Endothelial cell of umbilical vein (primary cell): ENCODE results near the gene LMF2. TPM values are rescaled to one million over a fixed set of nuclear protein-coding genes. Genes with fewer than 3 reads are reported as not detected.

Experiments
- BruUV-seq: library from RNA; stranded (reverse); fragments of 400-500 nt; replicated peaks from 2 replicates; lab custom pipeline; 2021; lab: Mats Ljungman, UMichigan
- CTCF ChIA-PET: fragments of 300-600, 350-600 bp; sonication (Branson Sonifier 250); formaldehyde crosslinking; loops from one replicate; lab custom pipeline; 2021; ENCODE audit warnings: antibody characterized with exemption, inconsistent platforms; lab: Charles Lee
- POLR2A ChIA-PET: fragments of 300-600, 350-600 bp; sonication (Branson Sonifier 250); formaldehyde crosslinking; loops from one replicate; lab custom pipeline; 2021; ENCODE audit warnings: antibody characterized with exemption, inconsistent platforms; lab: Charles Lee
- DNase-seq: peaks from one replicate; pipeline ENCODE4 v3.0.0-alpha.2; 2011; ENCODE audit warnings: low read depth, low spot score
- FAIRE-seq: peaks from 2 replicates; lab custom pipeline; 2011; peaks lifted over from hg19 to GRCh38; lab: Jason Lieb, UNC
- H2AFZ ChIP-seq: 2 replicates; pipeline ENCODE4 v1.6.0; 2012; ENCODE audit warnings: low read depth, low read length, control low read depth, inconsistent platforms
- H3K27ac ChIP-seq: 2 replicates; pipeline ENCODE4 v1.5.1; 2011; ENCODE audit warnings: low read depth, mild to moderate bottlenecking, control low read depth, low read length, moderate library complexity; ENCODE audit not compliant: insufficient read depth
- H3K27me3 ChIP-seq, 2 experiments: 2 replicates each; pipeline versions ENCODE4 v1.6.0 to v1.6.1; 2011; ENCODE audit warnings: low read length in 2 of 2, mixed read lengths in 1 of 2; ENCODE audit not compliant: control insufficient read depth in 2 of 2, insufficient read depth in 2 of 2
- H3K36me3 ChIP-seq, 2 experiments: 2 replicates in 1 of 2; 3 replicates in 1 of 2; pipeline ENCODE4 v1.5.1; 2011; ENCODE audit warnings: low read length in 2 of 2, mild to moderate bottlenecking in 1 of 2, moderate library complexity in 1 of 2; ENCODE audit not compliant: control insufficient read depth in 2 of 2, insufficient read depth in 2 of 2; ENCODE audit errors: extremely low read depth in 1 of 2
- H3K4me1 ChIP-seq: 3 replicates; pipeline ENCODE4 v1.5.1; 2011; ENCODE audit warnings: mild to moderate bottlenecking, low read length; ENCODE audit not compliant: control insufficient read depth, insufficient read depth; ENCODE audit errors: extremely low read depth
- H3K4me2 ChIP-seq: 2 replicates; pipeline ENCODE4 v1.6.1; 2011; ENCODE audit warnings: low read length, control low read depth, mixed read lengths; ENCODE audit not compliant: insufficient read depth
- H3K4me3 ChIP-seq, 3 experiments: fragments of 200-600 bp in 1 of 3; sonication (generic), shearing (Covaris generic) in 1 of 3; replicated peaks in 1 of 3; 2 replicates each; pipeline ENCODE4 v1.5.1; 2011 to 2016; ENCODE audit warnings: control low read depth in 3 of 3, low read length in 3 of 3, mild to moderate bottlenecking in 2 of 3, inconsistent platforms in 1 of 3, low read depth in 1 of 3, moderate library complexity in 1 of 3; ENCODE audit not compliant: insufficient read depth in 1 of 3
- H3K79me2 ChIP-seq: 2 replicates; pipeline ENCODE4 v1.6.0; 2012; ENCODE audit warnings: low read length, inconsistent platforms; ENCODE audit not compliant: control insufficient read depth, insufficient read depth
- H3K9ac ChIP-seq: replicated peaks from 2 replicates; pipeline ENCODE3; 2011; ENCODE audit warnings: low read length, control low read depth; ENCODE audit not compliant: insufficient read depth; ENCODE audit errors: extremely low read depth
- H3K9me1 ChIP-seq: replicated peaks from 3 replicates; pipeline ENCODE4 v1.6.0; 2011; ENCODE audit warnings: mild to moderate bottlenecking, low read length; ENCODE audit not compliant: control insufficient read depth, insufficient read depth; ENCODE audit errors: extremely low read depth
- H3K9me3 ChIP-seq: replicated peaks from 2 replicates; pipeline ENCODE4 v1.5.1; 2012; ENCODE audit warnings: low read length, inconsistent platforms; ENCODE audit not compliant: control insufficient read depth, insufficient read depth
- H4K20me1 ChIP-seq: replicated peaks from 2 replicates; pipeline ENCODE3; 2011; ENCODE audit warnings: mild to moderate bottlenecking, low read length; ENCODE audit not compliant: control insufficient read depth, insufficient read depth; ENCODE audit errors: extremely low read depth
- EZH2 ChIP-seq: IDR thresholded peaks from 2 replicates; pipeline ENCODE4 v1.6.1; 2012; ENCODE audit warnings: borderline replicate concordance, low read depth, mild to moderate bottlenecking, moderate library complexity, low read length, inconsistent platforms; ENCODE audit not compliant: severe bottlenecking
- FOS ChIP-seq: IDR thresholded peaks from 2 replicates; pipeline ENCODE4 v1.6.1; 2011; ENCODE audit warnings: mild to moderate bottlenecking, low read length, moderate library complexity, borderline replicate concordance; ENCODE audit not compliant: insufficient read depth
- GATA2 ChIP-seq: IDR thresholded peaks from 2 replicates; pipeline ENCODE4 v1.7.0; 2011; ENCODE audit warnings: low read depth, mild to moderate bottlenecking, moderate library complexity, mixed read lengths, low read length; ENCODE audit not compliant: insufficient read length, insufficient read depth
- JUN ChIP-seq: IDR thresholded peaks from 2 replicates; pipeline ENCODE4 v1.6.1; 2011; ENCODE audit warnings: borderline replicate concordance, low read depth; ENCODE audit not compliant: insufficient read length, insufficient read depth
- MYC ChIP-seq: IDR thresholded peaks from one replicate; pipeline ENCODE4 v1.6.1; 2011; ENCODE audit warnings: mild to moderate bottlenecking, low read depth, low read length
- POLR2A ChIP-seq: IDR thresholded peaks from 2 replicates; pipeline ENCODE4 v1.6.1; 2012; ENCODE audit warnings: low read depth, mild to moderate bottlenecking, control low read depth, low read length
- POLR2AphosphoS5 ChIP-seq: IDR thresholded peaks from 2 replicates; pipeline ENCODE4 v1.6.1; 2012; ENCODE audit warnings: low read depth, mild to moderate bottlenecking, control low read depth, low read length, moderate library complexity; ENCODE audit not compliant: insufficient read depth
- dilution Hi-C: fragments of 300-500 bp; cut with MboI; formaldehyde crosslinking; loops from one replicate; pipeline ENCODE4 v1.15.0; 2019; ENCODE audit warnings: low sequenced_read_pairs; ENCODE audit not compliant: extremely low pct_ligation_motif_present
- intact Hi-C: fragments of 100-400 bp; cut with micrococcal nuclease; formaldehyde crosslinking; loops from one replicate; pipeline ENCODE4 v1.10.0; 2022
- polyA plus RNA-seq, 4 experiments: library from polyadenylated mRNA; depleted of rRNA in 3 of 4; stranded (reverse) in 3 of 4; unstranded in 1 of 4; fragments of >200 nt; gene quantifications; 2 replicates each; pipeline versions ENCODE4 v1.2.1 to v1.2.3, GENCODE V29; 2011 to 2012; ENCODE audit warnings: missing spikeins in 1 of 4
- total RNA-seq: library from RNA; stranded (reverse); gene quantifications from 2 replicates; pipeline ENCODE4 v1.2.3, GENCODE V29; 2021
- TF ChIP-seq, protein P1 (sequence below): IDR thresholded peaks from 2 replicates; pipeline ENCODE4 v1.6.1; 2011; ENCODE audit not compliant: insufficient read depth, insufficient read length
- TF ChIP-seq, protein P2 (sequence below), 2 donors: IDR thresholded peaks; 1 replicate in 1 of 2; 2 replicates in 1 of 2; pipeline ENCODE4 v1.5.1; 2011; ENCODE audit warnings: low read length in 2 of 2, mild to moderate bottlenecking in 2 of 2, moderate library complexity in 2 of 2, control low read depth in 1 of 2, inconsistent platforms in 1 of 2, low read depth in 1 of 2; ENCODE audit not compliant: insufficient read depth in 1 of 2; ENCODE audit errors: extremely low read depth in 1 of 2

Gene LMF2
- total and polyA plus RNA-seq, 2 donors (not counting 3 experiments of a cell fraction or from before 2014, with no cell fraction given) = 89.7 to 112 TPM

DNA sequence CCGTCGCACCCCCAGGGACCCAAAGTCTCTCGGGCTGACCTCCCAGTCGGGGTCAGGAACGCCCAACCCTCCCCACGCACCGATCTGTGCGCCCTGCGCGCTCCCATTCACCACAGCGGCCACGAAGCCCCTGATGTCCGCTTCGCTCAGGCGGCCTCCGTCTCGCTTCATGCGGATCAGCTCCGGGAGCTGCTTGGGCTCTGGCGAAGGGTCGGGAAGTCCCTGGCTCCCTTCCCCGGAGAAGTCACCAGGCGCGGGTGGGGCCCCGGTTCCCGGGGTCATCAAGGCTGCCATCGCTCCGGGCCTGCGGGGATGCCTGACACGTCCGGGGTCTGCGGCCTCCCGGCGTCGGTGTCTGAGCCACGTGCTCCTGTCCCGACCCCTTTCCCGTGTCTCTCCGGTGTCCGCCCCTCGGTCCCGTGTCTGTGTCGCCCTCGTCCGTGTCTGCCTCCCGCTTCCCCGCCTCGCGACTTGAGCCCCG, 22.0 kb upstream of the LMF2 start:
- POLR2A ChIA-PET = no interaction called here

More for the DNA sequence above, 22.0 kb upstream of the LMF2 start:
- Histone ChIP-seq H3K27me3 (peaks cover 3 to 13% of the 10 kb centered on the region in 2 experiments), H3K4me2 (no peak overlapping the region), H3K9me3 (no peaks in the 10 kb centered on the region), H3K9me1 (no peaks in the 10 kb centered on the region), H2AFZ (peak overlapping the region; percentile 24), H4K20me1 (no peaks in the 10 kb centered on the region), H3K4me3 (no peak overlapping the region), H3K79me2 (peaks cover 3% of the 10 kb centered on the region), H3K9ac (no peak overlapping the region), H3K4me1 (peaks cover 26% of the 10 kb centered on the region), H3K36me3 (no peaks in the 10 kb centered on the region), H3K27ac (no peak overlapping the region)
- CTCF ChIA-PET = interaction anchor here (1.5 kb wide), 1 partner anchor 33 kb away, joined by 3 read pairs; the partner anchor contains the start of gene SYCE3
- dilution Hi-C loops (no loop called here), intact Hi-C loops (no loop called here)
- no peak for FAIRE-seq
- BruUV-seq = no TSS peak
- no peak for DNase-seq
- no peak for TF ChIP-seq MYC
- TF ChIP-seq POLR2A = no peak
- TF ChIP-seq JUN = no peak
- TF ChIP-seq GATA2 = no peak
- TF ChIP-seq, protein P1, sequence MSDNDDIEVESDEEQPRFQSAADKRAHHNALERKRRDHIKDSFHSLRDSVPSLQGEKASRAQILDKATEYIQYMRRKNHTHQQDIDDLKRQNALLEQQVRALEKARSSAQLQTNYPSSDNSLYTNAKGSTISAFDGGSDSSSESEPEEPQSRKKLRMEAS = no peak
- no peak for TF ChIP-seq FOS
- no peak for TF ChIP-seq POLR2AphosphoS5
- TF ChIP-seq EZH2 = no peak
- TF ChIP-seq, protein P2, sequence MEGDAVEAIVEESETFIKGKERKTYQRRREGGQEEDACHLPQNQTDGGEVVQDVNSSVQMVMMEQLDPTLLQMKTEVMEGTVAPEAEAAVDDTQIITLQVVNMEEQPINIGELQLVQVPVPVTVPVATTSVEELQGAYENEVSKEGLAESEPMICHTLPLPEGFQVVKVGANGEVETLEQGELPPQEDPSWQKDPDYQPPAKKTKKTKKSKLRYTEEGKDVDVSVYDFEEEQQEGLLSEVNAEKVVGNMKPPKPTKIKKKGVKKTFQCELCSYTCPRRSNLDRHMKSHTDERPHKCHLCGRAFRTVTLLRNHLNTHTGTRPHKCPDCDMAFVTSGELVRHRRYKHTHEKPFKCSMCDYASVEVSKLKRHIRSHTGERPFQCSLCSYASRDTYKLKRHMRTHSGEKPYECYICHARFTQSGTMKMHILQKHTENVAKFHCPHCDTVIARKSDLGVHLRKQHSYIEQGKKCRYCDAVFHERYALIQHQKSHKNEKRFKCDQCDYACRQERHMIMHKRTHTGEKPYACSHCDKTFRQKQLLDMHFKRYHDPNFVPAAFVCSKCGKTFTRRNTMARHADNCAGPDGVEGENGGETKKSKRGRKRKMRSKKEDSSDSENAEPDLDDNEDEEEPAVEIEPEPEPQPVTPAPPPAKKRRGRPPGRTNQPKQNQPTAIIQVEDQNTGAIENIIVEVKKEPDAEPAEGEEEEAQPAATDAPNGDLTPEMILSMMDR (IDR thresholded peaks at IDR 0.05; ENCODE audit: extremely low read depth in 1 of 2, insufficient read depth in 1 of 2, low read depth in 1 of 2, low read length in 2 of 2) = no peak
